ENCODE results near the gene GSTCD.
"Not testable (repeated sequence)": the region's sequence is repeated elsewhere in the genome, so short reads cannot be mapped to it uniquely, and the experiment has no call there.

Gene GSTCD

DNA sequence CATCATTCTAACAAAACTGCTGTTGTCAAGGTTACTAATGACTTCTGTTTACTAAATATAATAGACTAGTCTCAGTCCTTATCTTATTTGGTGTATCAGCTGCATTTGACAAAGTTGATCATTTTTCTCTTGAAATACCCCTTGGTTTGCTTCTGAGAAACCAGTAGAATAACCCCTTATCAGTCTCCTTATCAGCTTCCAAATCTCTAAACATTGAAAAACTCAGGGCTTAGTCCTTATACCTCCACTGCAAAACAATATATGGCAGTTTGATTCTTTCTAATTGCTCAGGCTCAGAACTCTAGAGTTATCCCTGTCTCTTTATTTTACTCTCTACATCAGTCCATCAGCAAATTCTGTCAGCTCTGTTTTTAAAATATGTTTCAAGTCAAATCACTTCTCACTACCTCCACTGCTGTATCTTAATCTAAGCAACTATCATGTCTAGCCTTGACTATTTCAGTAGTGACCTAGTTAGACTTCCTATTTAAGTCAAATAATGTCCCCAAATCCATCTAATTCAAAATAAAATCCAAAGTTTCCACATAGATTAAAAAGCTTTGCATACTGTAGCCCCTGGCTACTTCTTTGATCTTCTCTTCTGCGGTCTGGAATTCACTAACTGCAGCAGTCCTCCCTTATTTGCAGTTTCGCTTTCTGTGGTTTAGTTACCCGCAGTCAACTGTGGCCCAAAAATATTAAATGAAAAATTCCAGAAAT, 99.6 kb downstream of the GSTCD start:
- no peak for DNase-seq

DNA sequence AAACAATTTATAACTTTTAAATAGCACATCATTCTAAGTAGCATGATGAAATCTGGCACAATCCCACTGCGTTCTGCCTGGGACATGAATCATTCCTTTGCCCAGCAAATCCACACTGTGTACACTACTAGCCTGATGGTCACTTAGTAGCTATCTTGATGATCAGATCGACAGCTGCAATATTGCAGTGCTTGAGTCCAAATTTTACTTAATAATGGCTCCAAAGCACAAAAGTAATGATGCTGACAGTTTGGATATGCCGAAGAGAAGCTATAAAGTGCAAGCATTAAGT, 100.1 kb downstream of the GSTCD start:
- DNase-seq: no peak

DNA sequence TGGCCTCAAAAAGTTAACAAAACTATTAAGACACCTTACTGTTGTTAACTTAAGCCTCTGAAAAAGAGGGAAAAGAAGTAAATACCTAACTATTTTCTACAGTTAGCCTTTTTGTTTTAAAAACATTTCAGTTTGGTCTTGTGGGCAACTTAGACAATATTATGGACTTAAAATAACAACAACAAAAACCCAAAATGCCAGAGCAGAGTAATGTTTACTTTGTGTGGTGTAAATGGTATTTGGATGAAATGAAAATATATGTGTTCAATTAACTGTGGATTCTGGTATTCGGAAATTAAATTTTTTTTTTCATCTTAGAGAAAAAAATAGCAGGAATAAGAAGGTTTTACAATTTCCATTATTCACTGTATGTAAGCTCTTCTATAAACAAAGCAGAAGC, 107.1 kb downstream of the GSTCD start:
- DNase-seq: no peak

DNA sequence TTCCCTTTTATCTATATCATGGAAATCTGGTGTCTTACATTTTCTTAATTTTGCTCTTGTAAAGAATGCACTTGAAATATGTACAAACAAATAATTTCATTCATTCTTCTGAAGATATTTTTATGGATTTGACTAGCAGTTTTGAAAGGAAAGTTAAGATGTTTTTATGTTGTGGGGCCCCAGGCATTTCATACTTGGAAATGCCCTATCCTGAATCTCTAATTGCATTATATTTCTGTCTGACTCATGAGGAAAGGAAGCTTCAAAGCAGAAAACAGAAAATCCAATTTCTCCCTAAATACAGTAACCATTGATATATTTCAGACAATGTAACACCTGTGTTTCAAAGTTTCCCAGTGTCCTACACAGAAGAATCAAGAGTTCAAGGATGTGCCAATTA, 113.5 kb downstream of the GSTCD start:
- no peak for DNase-seq

DNA sequence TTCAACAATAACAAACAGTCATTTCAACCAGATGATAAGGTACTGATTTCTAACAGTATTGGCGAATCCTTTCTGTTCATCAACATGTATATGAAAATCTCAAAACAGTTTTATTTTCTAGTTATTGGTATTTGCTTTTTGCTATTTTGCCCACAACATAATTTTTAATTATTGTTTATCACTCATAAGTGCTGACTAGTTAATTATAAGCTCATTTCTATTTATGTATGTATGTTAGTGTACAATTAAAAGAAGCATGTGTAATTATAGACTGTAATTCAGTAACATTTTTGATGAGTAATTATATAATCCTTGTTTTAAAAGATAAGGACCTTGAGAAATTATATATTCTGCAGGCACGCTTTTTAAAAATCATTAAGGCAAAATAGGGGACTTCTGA, 119.5 kb downstream of the GSTCD start:
- no peak for DNase-seq

DNA sequence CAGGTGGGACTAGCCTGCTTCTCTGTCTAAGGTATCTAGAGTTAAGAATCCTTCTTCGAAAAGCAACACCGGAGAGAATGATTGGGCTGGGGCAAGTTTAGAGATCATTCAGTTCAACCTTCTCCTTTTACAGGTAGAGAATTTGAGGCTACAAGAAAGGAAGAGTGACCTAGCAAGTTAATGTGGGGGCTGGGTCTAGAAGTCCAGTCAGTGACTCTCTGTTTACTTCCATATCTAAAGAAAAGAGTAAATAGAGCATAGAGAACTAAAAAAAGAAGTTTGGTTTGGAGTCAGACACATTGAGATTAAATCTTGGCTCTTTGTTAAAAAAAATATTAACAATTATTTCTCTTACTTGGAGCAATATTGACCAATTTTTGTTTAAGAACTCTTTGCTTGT, 122.6 kb downstream of the GSTCD start:
- DNase-seq: no peak

DNA sequence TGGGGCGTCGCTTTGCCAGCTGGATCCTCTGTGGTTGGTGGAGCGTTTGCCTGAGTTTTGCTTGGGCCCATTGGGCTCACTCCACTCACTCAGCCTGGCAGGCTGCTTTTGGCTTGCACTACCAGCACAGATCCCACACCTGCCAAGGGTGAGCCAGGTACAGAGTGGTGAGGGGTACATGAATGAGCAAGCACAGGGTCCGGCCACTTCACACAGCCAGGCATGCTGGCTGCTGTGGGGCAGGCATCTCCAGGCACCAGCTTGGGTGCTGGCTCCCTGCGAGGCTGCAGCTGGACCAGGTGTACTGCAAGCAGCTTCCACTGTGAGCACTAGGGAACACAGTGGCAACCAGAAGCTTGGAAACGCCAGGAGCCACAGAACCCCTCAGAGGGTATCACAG, 126.6 kb downstream of the GSTCD start:
- DNase-seq: no peak

DNA sequence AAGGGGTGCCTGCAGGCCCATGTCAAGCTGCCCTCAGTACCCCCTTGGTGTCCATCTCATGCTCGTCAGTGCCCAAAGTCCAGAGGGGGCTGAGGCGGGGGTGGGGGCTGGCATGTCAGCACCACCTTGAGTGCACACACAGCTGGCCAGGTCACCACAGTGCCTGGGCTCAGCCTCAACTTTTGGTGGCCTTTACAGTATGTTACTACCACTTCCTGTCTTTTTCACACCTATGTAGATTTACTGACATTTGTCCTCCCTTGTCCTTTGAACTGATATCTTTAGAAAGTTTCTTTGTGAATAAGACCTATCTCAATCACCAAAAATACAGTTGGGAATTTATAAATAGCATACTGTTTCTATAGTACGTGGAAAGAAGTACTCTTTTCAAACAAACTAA, 128.0 kb downstream of the GSTCD start:
- DNase-seq: no peak

DNA sequence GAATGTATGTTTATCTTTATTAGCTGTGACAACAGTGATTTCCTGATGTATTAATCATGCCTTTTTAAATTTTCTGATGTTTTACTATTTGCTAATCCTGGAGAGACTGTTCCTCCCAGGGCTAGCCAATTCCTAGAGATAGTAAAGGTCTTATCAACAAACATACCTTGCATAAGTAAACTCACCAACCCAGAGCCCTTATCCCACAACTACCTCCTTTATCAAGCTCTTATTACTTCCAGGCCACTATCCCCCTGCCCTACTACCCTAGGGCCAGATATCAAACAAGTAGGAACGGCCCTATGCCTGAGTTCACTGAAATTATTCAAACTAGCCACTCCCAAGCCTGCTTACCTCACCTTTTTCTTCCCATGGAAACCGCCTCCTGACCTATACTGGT, 128.5 kb downstream of the GSTCD start:
- no peak for DNase-seq

DNA sequence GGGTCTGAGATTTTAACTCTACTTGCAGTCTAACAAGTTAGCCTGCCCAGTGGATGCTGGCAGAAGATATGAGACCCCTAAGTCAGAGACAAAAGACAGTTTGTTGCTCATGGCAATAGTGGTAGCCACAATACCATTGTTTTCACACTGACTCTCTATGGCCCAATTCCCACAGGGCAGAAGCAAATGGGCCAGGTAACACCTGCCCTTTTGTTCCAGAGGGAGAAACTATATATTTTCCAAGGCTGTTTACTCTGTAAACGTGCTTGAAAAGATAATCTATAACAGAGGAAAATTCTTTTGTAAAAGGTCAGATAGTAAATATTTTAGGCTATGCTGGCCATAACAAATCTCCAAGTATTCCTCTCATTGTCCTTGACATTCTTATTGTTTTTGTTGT, 129.5 kb downstream of the GSTCD start:
- DNase-seq: no peak

DNA sequence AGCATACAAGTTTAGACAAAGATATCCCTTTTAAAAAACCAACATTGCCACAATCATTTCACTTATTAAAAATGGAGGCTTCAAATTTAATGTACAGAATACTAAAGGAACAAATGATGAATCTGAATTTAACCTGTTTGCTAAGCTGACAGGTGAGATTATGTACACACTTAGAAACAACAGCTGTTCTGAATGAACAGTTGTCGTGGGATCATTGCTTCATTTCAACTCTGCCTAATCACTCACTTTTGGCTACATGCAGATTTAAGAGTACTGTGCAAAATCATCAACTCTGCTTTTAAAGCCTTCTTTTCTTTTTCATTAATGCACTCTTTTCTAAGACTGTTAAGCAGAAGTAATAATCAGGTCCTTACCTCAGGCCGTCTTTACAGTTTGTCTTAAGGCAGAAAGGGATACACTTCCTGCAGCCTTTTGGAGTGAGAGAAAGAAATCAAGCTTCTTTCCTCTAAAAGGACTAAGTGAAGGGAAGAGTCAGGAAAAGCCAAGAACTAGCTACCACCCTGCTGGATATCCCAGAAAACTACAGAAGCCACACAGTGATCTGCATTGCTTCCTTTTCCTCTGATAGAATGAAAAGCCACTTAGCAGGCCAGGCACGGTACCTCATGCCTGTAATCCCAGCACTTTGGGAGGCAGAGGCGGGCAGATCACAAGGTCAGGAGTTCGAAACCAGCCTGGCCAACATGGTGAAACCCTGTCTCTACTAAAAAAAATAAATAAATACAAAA, 132.0 kb downstream of the GSTCD start:
- DNase-seq: no peak

DNA sequence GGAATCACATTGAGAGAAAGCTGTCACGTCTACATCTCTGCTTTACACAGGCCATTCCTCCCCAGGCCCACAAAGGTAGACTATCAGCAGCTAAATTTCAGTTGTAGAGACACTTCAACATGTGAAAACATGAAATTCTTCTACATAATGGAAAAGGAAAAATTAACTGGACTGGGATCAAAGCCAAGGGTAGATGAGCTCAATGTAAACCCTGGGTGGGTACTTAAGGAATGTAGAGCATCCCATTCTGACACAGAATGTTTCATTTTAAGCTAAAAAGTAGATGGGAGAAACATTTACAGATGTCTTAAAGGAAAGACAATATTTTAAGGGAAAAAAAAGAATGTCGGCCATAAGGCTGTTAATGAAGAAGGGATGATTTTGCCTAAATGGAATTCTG, 135.4 kb downstream of the GSTCD start:
- no peak for DNase-seq

DNA sequence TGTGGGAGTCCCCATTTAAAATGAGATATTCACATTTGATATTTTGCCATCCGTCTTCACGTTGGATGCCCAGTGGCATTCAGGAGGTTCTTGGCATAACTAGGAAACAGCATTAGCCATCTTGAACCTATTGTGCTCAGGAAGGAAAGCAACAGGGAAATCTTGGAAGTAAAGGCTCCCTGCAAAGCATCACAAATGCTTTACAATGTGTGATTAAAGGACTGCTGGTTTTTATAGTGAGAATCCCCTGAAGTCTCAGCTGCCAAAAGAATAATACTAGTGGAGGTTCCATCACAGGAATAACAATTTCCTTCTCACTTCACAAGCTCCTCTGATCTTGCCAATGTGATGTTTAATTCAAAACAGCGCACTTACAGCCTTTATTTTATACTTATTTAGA, 137.0 kb downstream of the GSTCD start:
- DNase-seq: no peak

DNA sequence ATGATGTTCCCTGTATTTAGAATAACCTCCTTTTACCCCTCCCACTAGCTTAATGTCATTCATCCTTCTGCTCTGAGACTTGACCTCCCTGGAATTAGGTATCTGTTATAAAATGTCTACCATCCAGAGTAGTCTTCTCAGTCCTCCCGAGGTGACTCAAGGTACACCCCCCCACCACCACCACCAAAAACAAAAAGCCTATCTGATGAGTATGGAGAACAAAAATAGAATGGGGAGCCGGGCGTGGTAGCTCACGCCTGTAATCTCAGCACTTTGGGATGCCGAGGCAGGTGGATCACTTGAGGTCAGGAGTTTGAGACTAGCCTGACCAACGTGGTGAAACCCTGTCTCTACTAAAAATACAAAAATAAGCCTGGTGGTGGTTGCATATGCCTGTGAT, 139.8 kb downstream of the GSTCD start:
- DNase-seq: not testable (repeated sequence)

DNA sequence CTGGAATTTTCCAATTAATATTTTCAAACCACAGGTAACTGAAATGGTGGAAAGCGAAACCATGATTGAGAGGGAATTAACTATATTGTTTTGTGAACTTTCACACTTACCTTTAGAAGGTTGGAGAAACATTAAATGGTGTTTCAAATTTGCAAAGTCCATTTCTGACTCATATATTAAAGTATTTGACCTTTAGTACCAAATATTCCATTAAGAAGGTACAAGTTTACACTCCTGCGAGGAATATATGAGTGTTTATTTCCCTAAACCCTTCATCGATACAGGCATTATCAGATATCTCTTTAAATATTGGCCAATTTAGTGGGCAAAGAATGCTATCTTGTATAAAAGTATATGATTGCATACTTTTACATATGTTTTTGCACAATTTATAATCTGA, 142.6 kb downstream of the GSTCD start:
- no peak for DNase-seq

DNA sequence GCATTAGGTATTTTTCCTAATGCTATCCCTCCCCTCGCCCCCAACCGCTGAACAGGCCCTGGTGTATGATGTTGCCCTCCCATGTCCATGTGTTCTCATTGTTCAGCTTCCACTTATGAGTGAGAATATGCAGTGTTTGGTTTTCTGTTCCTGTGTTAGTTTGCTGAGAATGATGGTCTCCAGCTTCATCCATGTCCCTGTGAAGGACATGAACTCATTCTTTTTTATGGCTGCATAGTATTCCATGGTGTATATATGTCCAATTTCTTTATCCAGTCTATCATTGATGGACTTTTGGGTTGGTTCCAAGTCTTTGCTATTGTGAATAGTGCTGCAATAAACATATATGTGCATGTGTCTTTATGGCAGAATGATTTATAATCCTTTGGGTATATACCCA, 143.6 kb downstream of the GSTCD start:
- not testable (repeated sequence) for DNase-seq

DNA sequence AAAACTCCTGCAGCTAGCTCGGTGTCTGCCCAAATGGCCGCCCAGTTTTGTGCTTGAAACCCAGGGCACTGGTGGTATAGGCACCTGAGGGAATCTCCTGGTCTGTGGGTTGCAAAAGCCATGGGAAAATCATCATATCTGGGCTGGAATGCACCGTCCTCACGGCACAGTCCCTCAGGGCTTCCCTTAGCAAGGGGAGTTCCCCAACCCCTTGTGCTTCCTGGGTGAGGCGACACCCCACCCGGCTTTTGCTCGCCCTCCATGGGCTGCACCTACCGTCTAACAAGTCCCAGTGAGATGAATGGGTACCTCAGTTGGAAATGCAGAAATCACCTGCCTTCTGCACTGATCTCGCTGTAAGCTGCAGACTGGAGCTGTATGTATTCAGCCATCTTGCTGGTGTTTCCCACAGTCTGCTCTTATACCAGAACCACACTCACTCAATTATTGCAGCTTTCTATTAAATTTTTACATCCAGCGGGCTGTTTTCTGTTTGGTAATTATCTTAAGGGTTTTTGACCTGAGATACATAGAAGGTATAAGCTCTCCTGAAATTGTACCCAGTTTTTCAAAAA, 150.0 kb downstream of the GSTCD start:
- DNase-seq: no peak

DNA sequence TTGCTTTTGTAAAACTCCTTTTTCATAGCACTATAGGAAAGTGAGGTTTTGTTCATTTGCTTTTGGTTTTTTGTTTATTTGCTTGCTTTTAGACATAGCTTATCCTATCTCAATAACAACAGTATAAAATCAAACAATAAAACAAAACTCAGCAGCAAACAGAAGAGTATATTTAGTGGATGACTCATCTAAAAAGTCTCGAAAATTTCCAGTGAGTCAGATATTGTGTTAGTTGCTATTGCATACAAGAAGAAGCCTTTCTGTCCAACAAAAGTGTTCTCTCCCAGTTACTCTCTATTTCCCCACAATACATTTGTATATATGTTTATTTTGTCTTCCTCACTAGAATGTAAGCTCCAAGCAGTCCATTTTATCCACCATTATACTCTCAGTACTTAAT, 150.6 kb downstream of the GSTCD start:
- DNase-seq: no peak

DNA sequence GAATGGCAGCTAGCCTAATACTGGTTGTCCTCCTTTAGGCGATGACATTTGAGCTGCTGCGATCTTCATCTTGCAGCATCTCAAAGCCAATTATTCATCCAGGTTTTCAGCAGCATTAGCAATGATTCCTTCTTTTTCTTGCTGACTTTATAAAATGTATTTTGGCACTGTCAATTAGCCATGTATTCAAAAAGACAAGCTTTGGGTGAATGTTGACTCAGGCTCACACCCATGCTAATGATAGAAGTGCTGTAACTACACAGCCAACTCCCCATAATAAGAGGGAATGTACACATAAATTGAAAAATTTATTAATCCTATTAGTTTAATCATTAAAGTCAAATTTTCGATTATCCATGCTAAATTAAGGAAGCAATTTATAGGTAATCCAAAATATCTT, 162.4 kb downstream of the GSTCD start:
- no peak for DNase-seq

DNA sequence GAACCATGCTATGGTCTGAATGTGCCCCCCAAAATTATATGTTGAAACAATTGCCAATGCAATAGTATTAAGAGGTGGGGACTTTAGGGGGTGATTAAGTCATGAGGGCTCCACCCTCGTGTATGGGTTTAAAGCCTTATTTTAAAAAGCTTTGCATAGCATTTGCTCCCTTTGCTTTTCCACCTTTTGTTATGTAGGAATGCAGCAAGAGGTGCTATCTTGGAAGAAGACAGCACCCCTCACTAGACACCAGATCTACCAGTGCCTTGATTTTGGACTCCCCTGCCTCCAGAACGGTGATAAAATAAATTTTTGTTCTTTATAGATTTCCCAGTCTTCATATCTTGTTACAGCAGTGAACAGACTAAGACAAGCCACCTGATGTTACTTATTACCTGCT, 163.4 kb downstream of the GSTCD start:
- DNase-seq: no peak

DNA sequence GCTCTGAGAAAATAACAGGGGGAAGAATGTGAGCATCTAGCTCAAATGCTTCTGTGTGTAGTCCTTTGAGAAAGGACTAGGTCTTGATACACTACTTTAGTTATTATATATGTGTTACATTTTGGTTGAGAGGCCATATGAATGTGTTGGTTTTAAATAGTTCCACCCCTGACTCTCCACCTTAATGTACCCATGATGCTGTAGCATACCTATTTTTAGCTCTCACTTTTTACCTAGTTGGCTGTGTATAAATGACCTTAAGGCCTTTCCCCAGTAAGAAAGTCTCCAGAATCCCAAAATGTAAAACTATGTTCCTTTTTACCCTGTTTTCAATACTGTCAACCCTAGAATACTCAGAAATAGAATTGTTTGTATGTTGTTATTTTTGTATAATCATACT, 166.6 kb downstream of the GSTCD start:
- no peak for DNase-seq

DNA sequence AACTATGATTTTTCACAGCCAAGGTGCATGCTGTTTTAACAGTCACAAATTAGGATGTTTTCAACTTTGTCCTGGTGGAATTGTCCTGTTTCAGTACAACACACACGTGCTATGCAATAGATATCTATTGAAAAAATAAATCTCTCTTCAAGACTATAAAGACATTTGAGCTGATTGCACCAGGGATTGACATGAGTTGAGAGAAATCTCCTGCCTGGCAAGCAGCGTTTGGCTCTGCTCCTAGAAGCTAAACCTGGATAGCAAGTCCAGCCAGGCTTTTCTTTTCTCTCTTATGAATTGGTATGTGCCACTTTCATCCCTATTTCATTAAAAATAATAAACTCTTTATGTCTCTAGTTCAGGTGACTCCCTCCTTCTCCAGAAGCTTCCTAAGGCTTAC, 170.1 kb downstream of the GSTCD start:
- no peak for DNase-seq

DNA sequence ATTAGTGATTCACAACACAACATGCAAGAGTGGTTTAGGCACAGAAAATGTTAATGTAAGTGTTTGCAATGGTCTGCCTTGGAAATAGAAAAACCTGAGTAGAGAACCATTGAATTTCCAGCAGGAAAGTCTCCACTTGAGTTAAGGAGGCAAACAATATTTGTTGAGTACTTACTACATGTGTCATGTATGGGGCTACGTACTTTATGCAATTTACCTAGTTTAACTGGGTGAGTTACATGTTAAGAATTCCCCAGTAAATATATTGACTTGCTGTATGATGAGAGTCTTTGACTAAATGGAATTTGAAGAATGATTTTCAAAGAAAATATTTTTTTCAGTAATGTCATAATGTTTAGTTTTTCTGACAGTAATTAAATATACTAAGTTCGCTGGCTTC, 178.9 kb downstream of the GSTCD start:
- no peak for DNase-seq

DNA sequence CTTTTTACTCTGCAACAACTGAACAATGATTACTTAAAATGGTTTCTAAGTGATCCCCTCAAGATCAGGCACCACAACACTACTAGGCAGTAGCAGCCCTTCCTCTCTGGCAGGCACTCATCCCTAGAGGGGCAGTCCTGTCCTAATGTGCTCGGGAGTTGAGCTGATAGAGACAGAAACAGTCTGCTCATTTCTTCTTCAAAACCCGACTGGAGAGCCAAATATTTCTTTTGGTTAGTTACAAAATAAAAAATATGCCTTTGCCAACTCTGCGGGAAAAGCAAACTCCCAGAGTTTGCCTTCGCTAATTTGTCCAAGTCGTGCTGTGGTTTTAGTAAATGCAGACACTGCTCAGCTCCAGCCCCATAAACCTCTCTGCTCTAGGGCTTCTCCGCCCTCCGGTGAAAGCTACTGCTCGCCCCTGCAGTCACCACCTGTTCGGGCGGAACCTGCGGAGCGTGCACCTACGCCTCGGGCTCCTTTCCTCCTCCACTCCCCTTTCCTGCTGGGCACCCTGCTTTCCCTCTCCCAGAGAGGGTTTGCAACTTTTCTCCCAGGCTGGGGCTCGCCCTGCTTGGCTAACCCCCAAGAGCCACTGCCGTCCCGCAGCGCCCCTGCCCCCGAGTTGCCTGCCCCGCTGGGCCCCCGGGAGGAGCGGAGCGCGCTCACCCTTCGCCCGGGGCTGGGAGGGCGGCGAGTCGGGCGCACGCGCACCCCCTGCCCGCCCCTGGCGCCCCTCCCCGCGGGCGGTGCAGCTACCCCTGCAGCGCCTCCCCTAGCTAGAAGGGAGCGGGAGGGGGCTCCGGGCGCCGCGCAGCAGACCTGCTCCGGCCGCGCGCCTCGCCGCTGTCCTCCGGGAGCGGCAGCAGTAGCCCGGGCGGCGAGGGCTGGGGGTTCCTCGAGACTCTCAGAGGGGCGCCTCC, 186.3 kb downstream of the GSTCD start, which contains the start of gene NPNT:
NPNT (plus strand) TSS at position 812 of the 923 bp plus-strand sequence. CDS start 182 bp downstream, outside the sequence.
- DNase-seq: no peak

Measured in activated CD8-positive, alpha-beta memory T cell treated with anti-CD3 and anti-CD28 coated beads, Interleukin-2, amount 50 U/mL, for 48 hours (primary cell).